Jurkat, Clone E6-1 (cell line): Measurements from ENCODE around the gene ATP10A.
A peak's percentile ranks its signal among the peaks of the same experiment; 100 is the strongest.
"Not testable (repeated sequence)": the region's sequence is repeated elsewhere in the genome, so short reads cannot be mapped to it uniquely, and the experiment has no call there.

Experiments used
- DNase-seq: peaks from one replicate; pipeline ENCODE4 v3.0.0-alpha.2; 2011; ENCODE audit warnings: low read depth, low spot score
- H3K4me3 ChIP-seq: 2 replicates; pipeline ENCODE4 v1.5.1; 2011; ENCODE audit warnings: mild to moderate bottlenecking, low read length, control low read depth, moderate library complexity

ATP10A gene

DNA sequence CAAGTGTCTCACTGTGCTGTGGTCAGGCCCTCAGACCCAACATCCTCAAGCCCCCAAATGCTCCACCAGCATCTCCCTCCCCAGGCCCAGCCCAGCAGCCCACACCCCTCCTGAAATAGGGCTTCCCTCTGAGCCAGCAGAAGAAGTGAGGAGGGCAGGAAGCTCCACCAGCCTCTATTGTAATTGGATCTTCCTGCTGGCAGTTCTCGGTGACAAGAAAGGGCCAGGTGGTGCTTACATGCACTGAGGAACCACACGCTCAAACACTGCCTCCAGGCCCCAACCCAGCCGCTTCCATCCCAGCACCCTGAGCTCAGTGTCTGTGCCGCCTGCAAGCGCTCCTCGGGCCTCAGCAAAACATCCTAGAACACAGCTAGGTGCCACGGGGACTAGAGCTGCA lies 96.7 kb downstream of the ATP10A start:
- peak; percentile 5 for DNase-seq
- H3K4me3 ChIP-seq, result no peak overlapping the region

DNA sequence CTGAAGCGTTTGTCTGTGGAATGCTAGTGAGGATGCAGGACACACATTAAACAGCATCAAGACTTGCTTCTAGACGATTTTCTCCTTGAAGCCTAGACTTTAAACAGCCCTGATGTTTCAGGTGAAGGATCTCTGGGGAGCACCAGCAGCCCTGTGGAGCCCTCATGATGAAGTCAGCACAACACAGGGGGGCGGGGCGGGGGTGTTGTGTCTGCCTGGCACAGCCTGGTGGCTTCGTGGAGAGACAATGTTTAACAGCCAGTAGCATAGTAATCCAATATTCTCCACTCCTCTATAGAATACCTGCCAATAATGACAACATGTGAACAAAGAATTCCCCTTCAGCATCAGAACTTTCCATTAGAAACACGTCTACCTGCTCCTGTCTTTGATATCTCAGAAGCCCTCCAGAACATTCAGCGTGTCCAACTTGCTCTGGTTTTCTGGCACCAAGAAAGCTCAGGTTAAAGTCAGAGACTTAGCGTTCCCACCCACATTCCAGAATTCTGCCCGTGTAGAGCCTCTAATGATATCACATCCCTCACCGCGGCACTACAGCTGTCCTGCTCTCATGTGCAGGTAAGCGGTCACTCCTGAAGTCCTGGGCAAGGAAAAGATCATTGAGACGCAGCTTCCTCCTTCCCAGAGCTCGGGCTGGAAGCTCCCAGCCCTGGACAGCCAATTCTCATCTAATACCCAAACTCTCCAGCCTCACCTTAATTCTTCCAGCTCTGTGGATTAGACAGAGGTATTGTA lies 98.0 kb downstream of the ATP10A start:
- H3K4me3 ChIP-seq, result no peak overlapping the region
- DNase-seq, result no peak

DNA sequence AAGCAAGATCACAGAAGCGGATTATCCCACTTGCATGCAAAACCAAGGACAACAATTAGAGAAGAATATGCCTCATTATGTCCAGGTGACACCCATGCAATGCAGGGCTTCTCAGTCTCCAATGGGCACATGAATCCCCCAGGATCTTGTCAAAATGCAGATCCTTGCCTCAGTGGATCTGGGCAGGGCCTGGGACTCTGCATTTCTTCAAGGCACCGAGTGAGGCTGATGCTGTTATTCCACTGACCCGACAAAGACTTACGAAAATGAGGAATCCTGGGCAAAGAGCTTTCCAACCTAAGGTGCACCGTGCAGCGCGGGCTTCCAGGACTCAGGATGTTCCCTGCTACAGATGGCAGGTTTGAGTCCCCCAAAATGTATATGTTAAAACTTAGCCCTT lies 99.2 kb downstream of the ATP10A start:
- no peak overlapping the region for H3K4me3 ChIP-seq
- no peak for DNase-seq

DNA sequence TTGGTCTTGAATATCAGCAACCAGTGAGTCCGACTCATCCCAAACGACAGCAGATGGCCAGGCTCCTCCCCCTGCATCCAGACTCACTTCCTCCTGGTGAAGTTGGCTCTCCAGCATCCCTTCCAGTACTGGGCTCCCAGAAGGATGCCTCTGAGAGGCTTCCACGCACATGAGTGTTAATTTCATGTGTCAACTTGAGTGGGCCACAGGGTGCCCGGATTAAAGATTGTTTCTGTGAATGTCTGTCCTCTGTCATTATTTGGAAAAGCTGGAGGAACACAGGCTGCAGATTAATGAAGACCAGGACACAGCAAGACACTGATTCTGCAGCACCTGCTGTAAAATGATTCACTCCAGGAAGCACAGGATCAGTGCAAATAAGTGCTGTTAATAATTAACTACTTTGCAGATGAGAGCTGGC lies 99.8 kb downstream of the ATP10A start:
- no peak for DNase-seq
- H3K4me3 ChIP-seq, result no peak overlapping the region

DNA sequence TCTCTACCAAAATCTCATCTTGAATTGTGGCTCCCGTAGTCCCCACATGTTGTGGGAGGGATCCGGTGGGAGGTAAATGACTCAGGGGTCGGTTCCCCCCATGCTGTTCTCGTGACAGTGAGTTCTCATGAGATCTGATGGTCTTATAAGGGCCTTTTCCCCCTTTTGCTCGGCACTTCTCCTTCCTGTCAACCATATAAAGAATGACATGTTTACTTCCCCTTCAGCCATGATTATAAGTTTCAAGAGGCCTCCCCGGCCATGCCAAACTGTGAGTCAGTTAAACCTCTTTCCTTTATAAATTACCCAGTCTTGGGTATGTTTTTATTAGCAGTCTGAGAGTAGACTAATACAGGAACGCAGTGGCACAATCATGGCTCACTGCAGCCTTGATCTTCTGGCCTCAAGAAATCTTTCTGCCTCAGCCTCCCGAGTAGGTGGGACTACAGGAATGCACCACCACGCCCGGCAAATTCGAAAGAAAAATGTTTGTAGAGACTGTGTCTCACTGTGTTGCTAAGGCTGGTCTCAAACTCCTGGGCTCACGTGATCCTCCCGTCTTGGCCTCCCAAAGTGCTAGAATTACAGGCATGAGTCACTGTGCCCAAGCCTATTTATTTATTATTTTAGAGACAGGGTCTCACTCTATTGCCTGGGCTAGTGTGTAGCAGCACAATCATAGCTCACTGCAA lies 101.0 kb downstream of the ATP10A start:
- DNase-seq, result no peak
- H3K4me3 ChIP-seq, result no peak overlapping the region

DNA sequence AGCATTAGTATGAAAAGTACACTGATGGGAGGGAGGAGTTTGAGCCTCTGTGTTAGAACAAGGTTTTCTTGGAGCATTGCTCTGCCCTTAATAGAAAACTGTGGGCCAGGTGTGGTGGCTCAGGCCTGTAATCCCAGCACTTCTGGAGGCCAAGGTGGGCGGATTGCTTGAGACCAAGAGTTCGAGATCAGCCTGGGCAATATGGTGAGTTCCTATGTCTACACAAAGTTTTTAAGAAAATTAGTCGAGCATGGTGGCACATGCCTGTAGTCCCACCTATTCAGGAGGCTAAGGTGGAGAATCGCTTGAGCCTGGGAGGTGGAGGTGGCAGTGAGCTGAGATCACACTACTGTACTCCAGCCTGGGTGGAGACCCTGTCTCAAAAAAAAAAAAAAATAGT lies 103.7 kb downstream of the ATP10A start:
- DNase-seq, result no peak
- no peak overlapping the region for H3K4me3 ChIP-seq

DNA sequence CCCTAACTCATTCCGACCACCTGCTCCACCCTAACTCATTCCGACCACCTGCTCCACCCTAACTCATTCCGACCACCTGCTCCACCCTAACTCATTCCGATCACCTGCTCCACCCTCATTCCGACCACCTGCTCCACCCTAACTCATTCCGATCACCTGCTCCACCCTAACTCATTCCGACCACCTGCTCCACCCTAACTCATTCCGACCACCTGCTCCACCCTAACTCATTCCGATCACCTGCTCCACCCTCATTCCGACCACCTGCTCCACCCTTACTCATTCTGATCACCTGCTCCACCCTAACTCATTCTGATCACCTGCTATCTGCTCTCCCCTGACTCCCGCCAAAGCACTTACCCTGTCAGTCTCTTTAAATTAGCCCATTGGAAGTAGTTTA lies 104.5 kb downstream of the ATP10A start:
- not testable (repeated sequence) for DNase-seq, H3K4me3 ChIP-seq

DNA sequence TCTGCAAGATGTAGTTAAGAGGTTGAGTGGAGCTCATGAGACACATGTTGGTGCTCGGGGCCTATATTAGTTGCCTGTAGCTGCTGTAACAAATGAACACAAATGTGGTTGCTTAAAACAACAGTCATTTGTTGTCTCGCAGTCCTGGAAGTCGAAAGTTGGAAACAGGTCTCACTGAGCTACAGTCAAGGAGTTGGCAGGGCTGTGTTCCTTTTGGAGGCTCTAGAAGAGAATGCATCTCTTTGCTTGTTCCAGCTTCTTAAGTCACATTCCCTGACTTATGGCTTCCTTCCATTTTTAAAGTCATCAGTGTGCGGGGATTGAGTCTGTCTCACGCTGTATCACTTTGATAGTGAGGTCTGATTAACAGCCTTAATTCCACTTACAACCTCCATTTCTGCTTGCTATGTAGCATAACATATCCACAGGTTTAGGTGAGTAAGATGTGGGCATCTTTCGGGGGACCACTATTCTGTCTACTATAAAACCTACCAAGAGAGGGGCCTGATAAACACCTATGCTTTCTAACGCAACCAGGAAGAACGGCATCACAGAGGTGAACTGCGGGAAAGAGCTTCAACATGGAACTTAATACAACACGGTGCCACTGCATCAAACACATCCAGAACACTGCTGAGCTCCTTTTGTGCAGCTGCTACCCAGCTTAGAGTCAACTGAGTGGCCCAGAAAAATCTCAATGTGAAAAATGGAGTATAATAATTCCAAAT lies 119.4 kb downstream of the ATP10A start:
- no peak overlapping the region for H3K4me3 ChIP-seq
- DNase-seq, result no peak

DNA sequence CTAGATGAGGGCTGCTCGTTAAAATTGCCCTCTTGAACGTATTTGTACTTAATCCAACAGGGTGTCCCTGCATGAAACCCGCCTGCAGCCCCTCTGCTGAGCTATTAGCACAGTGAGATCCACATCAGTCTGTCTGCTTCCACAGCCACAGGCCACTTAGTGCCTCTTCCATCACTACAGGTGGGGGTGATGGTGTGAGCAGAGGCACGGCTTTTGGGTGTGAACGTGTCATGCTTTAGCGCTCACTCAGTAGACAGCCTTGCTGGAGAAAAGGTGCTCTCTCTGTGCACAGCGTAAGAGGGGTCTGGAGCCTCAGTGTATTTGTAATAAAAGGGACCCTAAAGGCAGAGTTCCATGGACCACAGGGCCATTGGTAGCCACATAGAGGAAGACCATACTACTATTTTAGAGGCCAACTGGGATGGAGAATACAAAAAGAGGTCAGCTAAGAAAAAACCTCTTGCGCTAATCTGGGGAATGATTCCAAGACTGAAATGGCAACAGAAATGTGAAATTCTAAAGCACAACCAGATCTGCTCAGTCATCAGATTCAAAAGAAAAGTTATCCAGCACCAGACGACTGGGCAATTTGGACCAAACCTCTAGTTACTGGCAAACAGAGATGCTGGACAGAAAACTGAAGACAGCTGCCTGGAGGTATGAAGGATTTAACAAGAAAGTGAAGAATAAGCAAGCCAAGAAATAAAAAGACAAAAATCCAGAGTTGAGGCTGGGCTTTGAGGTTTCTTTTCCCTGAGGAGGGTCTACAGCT lies 120.2 kb downstream of the ATP10A start:
- H3K4me3 ChIP-seq, result no peak overlapping the region
- no peak for DNase-seq

DNA sequence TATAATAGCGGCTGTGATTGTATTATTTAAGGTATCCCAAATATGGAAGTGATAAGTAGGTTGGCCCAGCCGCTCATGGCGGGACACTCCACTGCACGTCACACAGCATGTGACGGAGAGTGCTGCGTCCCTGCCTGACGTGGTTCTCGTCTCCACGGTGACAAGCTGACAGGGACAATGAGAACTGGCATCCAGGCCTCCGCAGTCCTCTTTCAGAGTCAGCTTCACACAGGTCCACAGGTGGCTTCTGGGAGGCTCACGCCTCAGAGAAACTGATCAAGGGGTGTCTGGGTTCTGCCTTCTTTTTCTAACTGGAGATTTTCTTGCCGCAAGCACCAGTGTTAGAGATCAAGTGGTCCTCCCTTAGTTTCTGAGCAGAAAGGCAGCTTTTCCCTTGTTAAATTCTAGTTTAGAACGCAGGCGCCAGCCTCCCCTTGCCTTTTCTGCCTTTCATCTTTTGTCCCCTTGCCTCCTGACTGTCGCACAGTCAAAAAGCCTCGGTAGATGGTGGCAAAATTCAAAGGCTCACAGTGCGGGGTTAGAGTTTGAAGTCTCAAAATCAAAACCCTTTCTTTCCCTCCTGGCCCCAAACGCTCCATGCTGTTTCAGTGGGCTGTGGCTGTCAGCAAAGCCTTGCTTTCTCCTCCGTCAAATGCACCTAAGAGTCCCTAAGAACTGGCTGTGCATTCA lies 120.9 kb downstream of the ATP10A start:
- no peak for DNase-seq
- H3K4me3 ChIP-seq, result no peak overlapping the region

DNA sequence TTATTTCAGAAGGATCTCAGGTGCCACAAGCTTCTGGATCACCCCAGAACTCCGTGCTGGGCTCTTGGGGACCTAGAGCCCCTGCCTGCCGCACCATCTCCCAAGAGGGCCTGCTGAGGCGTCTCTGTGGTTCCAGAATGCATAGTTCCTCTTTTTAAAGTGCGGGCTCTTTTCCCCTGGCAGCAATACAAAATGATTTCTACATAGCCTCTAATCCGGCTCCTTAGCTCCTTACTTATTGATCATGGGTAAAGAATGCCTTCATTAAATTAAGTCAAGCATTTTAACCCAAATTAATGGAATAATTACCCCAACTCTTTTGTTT lies 121.9 kb downstream of the ATP10A start:
- no peak for DNase-seq
- H3K4me3 ChIP-seq, result no peak overlapping the region

DNA sequence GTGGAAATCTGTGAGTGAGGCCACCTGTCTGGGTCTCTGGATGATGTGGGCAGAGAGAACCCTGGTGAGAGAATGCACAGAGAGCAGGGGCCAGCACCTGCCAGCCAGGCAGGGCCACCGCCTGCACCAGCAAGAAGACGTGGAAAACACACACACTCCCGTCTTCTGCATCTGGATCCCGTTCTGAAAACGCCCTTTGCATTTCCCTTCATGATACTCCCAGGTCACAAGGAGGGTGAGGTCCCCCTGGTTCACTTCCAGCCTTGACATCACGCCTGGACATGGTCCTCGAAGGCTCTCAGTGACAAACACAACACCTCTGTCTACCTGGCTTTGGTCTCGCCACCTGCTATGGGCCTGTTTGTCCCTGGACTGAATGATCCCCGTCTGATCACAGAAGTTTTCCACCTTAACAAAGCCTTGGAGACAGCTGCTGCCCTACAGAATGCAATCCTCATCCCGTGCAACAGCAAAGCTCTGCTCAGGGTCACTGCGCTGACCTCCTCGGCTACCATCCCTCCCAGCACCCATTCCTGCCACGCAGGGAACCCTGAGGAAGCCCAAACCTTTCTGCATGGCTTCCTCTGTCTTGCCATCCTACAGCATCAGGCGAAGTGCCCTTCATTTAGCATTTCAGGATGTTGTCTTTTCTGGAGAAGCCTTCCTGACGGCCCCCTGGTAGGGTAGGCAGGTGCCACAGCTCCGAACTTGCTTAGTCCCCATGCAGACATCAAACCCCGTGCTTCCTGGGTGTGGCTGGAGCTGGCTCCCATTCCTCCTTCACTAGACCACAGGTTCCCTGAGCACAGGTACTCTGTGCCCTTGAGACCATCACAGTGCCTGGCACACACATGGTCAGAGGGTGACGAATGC lies 122.5 kb downstream of the ATP10A start:
- no peak overlapping the region for H3K4me3 ChIP-seq
- DNase-seq, result no peak

DNA sequence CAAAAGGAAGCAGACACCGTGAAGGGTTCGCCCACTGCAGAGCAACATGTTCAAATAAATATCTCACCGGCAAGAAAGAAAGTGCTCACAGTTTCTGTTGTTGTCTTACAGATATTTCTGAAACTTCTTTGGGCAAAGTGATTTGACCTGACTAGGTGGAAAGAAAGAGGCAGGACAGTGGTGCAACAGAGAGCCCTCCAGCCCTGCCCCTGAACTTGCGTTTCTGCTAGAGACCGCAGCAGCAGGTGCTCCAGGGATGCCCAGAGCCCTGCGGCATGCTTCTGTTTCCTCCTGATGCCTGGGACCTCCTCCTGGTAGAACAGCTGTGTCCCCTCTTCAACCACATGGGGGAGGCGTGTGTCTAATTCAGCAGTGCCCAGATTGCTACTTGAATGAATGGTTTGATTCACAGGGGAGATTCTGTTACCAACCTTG lies 123.4 kb downstream of the ATP10A start:
- DNase-seq, result peak; percentile 79
- H3K4me3 ChIP-seq, result no peak overlapping the region

DNA sequence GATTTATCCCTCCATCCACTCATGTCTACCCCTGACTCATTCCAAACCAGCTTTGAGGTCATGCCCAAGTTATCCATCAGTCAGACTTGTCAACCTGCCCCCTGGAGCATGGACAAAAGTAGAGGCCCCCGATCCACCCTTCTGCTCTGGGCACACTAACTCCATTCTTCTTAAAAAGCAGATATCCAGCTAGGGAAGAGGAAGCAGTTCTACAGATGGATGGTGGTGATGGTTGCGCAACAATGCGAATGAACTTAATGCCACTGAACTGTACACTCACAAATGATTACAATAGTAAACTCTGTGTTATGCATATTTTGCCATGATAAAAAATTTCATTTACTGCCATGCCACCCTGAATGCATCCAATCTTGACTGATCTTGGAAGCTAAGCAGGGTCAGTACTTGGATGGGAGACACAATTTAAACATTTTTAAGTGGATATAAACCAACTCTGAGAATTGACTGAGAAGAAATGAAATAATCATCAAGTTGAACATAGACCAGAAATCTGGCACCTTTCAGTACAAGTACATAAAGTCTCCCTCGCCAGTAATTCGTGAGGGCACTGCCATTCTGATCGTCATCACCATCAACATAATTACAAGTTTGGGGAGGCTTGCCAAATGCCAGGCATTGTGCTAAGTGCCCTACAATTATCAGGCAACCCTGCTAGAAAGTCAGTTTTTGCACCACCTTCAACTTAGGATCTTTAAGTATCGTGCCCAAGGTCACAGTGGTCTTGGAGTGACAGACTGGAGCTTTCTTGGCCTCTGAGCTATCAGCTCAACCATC lies 124.8 kb downstream of the ATP10A start:
- H3K4me3 ChIP-seq, result no peak overlapping the region
- no peak for DNase-seq

DNA sequence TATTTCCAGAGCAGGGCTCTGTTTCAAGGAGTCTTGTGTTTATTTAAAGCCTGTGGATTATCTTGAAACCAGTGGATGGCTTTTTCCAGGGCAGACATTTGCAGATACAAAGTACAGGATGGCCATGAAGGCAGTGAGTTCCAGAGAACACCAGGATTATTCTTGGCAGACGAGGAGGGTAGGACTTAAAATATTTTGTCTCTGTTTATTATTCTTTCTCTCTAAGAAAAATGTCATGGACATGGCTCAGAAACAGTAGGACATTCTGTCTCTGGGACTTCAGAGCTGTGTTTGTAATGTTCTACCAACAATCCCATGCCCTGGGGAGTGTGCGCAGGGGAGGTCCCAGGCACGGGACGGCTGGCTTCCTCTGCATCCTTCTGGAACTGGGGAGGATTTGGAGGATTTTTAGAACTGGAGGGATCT lies 125.9 kb downstream of the ATP10A start:
- DNase-seq, result no peak
- H3K4me3 ChIP-seq, result no peak overlapping the region

DNA sequence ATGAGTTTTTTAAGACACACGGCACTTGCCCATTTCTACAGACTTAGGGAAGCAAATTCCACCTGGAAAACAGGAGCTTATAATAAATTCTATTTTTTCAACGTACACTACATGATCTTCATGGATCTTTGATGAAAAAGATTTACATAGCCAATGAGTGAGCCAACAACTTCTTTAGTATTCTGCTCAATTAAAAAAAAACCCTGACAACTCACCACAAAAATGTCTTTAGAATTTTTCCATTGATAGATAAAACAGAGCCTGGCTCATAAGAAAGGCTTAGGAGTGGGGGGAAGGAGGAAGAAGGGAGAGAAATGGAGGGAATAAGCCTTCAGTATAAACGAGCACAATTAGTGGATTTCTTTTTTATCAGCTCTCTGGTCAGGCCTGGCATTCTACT lies 126.7 kb downstream of the ATP10A start:
- no peak for DNase-seq
- no peak overlapping the region for H3K4me3 ChIP-seq
